ENCODE results near the gene GATA2. TPM values are rescaled to one million over a fixed set of nuclear protein-coding genes. Genes with fewer than 3 reads are reported as not detected.

Gene GATA2
- total RNA-seq, 1 donor from 2014 or later, result 1.4 TPM

DNA sequence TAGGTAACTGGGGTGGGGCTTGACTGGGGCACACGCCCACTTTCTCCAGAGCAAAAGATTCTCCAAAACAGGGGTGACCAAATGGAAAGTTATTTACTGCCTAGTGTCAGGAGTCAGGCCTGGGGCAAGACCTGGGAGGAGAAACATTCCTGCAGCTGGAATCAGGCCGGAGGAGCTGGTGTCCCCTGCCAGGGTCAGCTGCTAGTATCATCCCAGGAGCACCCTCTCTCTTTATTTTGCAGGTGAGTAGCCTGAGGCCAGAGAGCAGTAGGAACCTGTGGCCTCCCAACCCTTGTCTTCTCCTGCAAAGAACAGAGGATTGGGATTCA lies 59.2 kb downstream of the GATA2 start:
- no peak overlapping the region for H3K4me3 ChIP-seq (ENCODE audit: low read depth, low read length)
- TF ChIP-seq CTCF (conservative IDR thresholded peaks at IDR 0.05; ENCODE audit: low read depth, low read length), result no peak
- no peak for DNase-seq (ENCODE audit: low read depth)

DNA sequence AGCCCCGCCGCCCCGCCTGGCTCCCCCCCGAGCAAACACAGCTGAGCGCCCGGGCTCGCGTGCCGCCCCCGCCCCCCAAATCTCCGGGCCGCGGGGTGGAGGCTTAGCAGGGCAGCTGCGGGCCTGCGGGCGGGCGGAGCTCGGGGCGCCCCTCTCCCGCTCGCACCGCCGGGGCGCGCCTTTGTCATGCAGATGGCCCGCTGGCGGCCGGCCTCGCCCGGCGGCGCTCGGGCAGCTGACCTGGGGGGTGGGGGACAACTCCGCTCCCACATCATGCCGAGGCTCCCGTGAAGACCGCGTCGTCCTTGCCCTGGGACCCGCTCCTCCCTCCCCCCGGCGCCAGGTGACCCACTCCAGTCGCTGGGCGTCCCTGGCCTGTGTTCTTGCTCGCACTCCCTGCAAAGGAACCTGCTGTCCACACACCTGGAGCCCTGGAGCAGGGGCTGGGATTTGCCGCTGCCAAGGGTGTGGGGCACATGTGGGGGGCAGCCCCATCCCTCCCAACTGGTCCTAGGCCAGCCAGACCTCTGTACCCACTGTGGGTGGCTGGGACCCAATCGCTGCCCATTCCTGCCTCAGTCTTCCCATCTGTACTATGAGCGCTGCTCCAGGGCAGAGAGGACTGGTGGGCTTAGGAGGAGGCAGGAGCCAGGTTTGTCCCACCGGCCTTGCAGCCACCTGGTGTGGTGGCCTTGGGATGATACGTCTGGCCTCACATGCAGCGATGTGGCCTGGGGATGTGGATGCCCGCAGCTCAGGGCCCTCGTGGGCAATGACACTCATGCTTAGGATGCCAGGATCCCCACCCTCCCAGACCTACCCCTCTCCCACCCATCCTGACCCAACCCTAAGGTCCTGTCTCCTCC lies 59.8 kb downstream of the GATA2 start:
- DNase-seq (ENCODE audit: low read depth), result no peak
- no peak overlapping the region for H3K4me3 ChIP-seq (ENCODE audit: low read depth, low read length)
- TF ChIP-seq CTCF (conservative IDR thresholded peaks at IDR 0.05; ENCODE audit: low read depth, low read length), result no peak

- no peak for DNase-seq (ENCODE audit: low read depth)
- peak overlapping the region; percentile 8 for H3K4me3 ChIP-seq (ENCODE audit: low read depth, low read length)
- TF ChIP-seq CTCF (conservative IDR thresholded peaks at IDR 0.05; ENCODE audit: low read depth, low read length), result no peak
Measured at GRCh38 chr3:128432301-128432970, 60.6 kb downstream of the GATA2 start.

DNA sequence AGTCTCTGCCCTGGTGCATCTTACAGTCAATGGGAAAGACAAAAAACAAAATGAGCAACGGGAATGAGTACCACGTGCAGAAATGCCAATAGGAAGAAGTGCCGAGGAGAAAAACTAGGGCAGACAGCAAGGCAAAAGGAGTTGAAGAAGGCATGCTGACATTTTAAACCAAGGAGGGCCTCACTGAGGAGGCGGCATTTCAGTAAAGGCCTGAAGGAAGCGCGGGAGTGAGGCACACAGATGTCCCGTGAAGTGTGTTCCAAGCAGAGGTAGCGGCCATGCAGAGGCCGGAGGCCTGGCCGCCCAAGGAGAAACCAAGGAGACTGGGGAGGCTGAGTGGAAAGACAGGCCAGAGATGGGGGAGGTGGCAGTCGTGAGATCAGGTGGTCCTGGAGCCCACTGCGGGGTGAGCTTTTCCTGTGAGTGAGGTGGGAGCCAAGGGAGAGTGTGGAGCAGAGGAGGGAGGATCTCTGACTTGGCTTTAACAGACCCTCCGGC lies 61.1 kb downstream of the GATA2 start:
- no peak overlapping the region for H3K4me3 ChIP-seq (ENCODE audit: low read depth, low read length)
- DNase-seq (ENCODE audit: low read depth), result no peak
- TF ChIP-seq CTCF (conservative IDR thresholded peaks at IDR 0.05; ENCODE audit: low read depth, low read length), result no peak

DNA sequence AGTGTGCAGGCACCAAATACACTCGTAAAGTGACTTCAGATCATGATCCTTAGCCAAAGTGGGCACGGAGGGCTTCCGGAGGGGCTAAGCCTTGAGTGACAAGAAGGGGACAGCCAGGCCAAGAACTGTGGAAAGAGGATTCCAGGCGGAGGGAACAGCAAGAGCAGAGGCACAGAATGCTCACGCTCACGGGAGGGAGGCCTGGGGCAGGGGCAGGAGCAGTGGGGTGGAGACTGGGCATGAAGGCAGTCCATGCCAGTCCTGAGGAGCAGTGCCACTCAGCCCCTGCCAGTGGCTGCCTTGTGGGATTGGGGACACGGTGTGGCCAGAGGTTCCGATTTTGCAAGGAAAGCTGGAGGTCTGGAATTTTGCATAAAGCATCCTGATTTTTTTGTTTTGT lies 62.3 kb downstream of the GATA2 start:
- no peak for TF ChIP-seq CTCF (conservative IDR thresholded peaks at IDR 0.05; ENCODE audit: low read depth, low read length)
- no peak overlapping the region for H3K4me3 ChIP-seq (ENCODE audit: low read depth, low read length)
- no peak for DNase-seq (ENCODE audit: low read depth)

DNA sequence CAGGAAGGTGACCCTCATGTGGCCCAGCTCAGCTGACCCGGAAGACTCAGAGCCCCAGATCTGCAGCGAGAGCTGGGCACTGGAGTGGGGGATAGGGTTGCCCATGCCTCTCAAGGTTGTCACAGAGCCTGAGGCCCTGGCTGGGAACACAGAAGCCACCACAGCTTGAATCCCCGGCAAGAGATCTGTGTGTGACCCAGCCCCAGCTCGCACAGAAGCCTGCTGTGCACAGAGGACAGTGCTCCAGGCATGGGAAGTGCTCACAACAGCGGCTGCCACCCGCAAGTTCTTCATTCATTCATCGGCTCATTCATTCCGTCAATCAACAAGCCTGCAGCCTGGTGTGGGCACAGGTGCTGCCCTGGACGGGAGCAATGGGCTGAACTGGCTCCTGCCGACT lies 62.7 kb downstream of the GATA2 start:
- no peak for DNase-seq (ENCODE audit: low read depth)
- no peak overlapping the region for H3K4me3 ChIP-seq (ENCODE audit: low read depth, low read length)
- no peak for TF ChIP-seq CTCF (conservative IDR thresholded peaks at IDR 0.05; ENCODE audit: low read depth, low read length)

Data from epithelial cell of proximal tubule (primary cell).